ENCODE results near the gene LHFPL3. TPM values are rescaled to one million over a fixed set of nuclear protein-coding genes. Genes with fewer than 3 reads are reported as not detected.

The LHFPL3 gene
- total and polyA plus RNA-seq, 7 donors, result 0.17 to 0.55 (median 0.36) TPM; not detected in 4

GRCh38 chr7:104603957-104604356 is 275.6 kb downstream of the LHFPL3 start:
- no peak overlapping the region for H3K4me3 ChIP-seq
- intact Hi-C loops (cut with DNase I), result no loop called here

DNA sequence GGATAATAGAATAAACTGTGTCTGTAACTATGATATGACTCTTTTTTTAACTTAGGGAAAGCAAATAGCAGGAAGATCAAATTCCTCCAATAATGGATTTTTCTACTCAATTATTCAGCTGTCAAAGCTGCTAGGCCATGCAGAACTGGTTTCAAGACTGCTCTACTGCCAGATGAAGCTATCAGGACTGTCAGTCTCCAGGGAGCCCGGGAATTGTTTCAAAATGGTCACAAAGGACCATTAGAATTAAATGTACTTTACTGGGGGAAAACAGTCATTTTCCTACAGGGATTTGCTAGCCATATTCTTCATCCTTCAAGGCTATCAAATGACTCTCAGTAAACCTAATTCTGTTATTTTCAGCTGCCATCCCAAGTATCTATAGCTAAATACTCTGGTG is 276.3 kb downstream of the LHFPL3 start:
- intact Hi-C loops (cut with DNase I), result no loop called here
- H3K36me3 ChIP-seq, result no peaks in the 10 kb centered on the region
- no peak overlapping the region for H3K4me3 ChIP-seq
- TF ChIP-seq, protein P1, sequence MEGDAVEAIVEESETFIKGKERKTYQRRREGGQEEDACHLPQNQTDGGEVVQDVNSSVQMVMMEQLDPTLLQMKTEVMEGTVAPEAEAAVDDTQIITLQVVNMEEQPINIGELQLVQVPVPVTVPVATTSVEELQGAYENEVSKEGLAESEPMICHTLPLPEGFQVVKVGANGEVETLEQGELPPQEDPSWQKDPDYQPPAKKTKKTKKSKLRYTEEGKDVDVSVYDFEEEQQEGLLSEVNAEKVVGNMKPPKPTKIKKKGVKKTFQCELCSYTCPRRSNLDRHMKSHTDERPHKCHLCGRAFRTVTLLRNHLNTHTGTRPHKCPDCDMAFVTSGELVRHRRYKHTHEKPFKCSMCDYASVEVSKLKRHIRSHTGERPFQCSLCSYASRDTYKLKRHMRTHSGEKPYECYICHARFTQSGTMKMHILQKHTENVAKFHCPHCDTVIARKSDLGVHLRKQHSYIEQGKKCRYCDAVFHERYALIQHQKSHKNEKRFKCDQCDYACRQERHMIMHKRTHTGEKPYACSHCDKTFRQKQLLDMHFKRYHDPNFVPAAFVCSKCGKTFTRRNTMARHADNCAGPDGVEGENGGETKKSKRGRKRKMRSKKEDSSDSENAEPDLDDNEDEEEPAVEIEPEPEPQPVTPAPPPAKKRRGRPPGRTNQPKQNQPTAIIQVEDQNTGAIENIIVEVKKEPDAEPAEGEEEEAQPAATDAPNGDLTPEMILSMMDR (IDR thresholded peaks at IDR 0.05), result no peak
- TF ChIP-seq POLR2A (IDR thresholded peaks at IDR 0.05) (no peak), POLR2AphosphoS5 (IDR thresholded peaks at IDR 0.05) (no peak), EP300 (IDR thresholded peaks at IDR 0.05) (no peak)
- no peaks in the 10 kb centered on the region for H3K4me1 ChIP-seq
- no peaks in the 10 kb centered on the region for H3K9me3 ChIP-seq
- no peak for DNase-seq
- 42 to 61% methylated on average over 1 of the region's 1 CpG for WGBS, 2 donors
- no peaks in the 10 kb centered on the region for H3K27me3 ChIP-seq
- H3K27ac ChIP-seq, result no peak overlapping the region

More at GRCh38 chr7:104603957-104604356, 275.6 kb downstream of the LHFPL3 start:
- no peaks in the 10 kb centered on the region for H3K36me3 ChIP-seq
- no peaks in the 10 kb centered on the region for H3K9me3 ChIP-seq
- TF ChIP-seq, protein P1 (IDR thresholded peaks at IDR 0.05), result no peak
- TF ChIP-seq POLR2AphosphoS5 (IDR thresholded peaks at IDR 0.05) (no peak), POLR2A (IDR thresholded peaks at IDR 0.05) (no peak)
- WGBS, 2 donors, result 70 to 79% methylated on average over 5 of the region's 5 CpGs
- no peaks in the 10 kb centered on the region for H3K27me3 ChIP-seq
- no peaks in the 10 kb centered on the region for H3K4me1 ChIP-seq
- H3K27ac ChIP-seq, result no peak overlapping the region
- DNase-seq, result no peak

DNA sequence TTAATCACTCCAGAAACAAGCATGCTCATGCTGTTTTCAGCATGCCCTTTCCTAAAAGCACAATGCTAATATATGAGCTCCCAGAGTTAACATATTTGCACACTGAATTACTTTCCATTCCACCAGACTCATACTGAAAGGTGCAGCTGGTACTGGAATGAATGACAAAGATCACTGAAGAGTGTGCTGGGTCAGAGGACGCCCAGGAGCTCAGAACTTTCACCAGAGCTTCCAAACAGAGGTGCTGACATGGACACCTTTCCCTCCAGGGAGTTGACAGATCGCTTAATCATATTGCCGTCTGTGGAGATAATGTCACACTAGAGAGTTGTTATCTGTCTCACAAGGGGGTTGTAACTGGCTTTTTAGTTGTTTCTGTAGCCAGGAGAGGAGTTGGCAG is 292.9 kb downstream of the LHFPL3 start:
- no peaks in the 10 kb centered on the region for H3K9me3 ChIP-seq
- TF ChIP-seq, protein P1 (IDR thresholded peaks at IDR 0.05), result no peak
- TF ChIP-seq POLR2A (IDR thresholded peaks at IDR 0.05), result no peak
- no peak for TF ChIP-seq EP300 (IDR thresholded peaks at IDR 0.05)
- TF ChIP-seq POLR2AphosphoS5 (IDR thresholded peaks at IDR 0.05), result no peak
- DNase-seq, result no peak
- H3K4me3 ChIP-seq, result no peak overlapping the region
- no peaks in the 10 kb centered on the region for H3K36me3 ChIP-seq
- H3K27me3 ChIP-seq, result no peaks in the 10 kb centered on the region
- intact Hi-C loops (cut with DNase I), result no loop called here
- H3K27ac ChIP-seq, result no peak overlapping the region
- 35 to 39% methylated on average over 3 of the region's 3 CpGs for WGBS, 2 donors
- H3K4me1 ChIP-seq, result no peaks in the 10 kb centered on the region

GRCh38 chr7:104625956-104626355 is 297.6 kb downstream of the LHFPL3 start:
- DNase-seq, result no peak
- H3K27me3 ChIP-seq, result no peaks in the 10 kb centered on the region
- no peak for TF ChIP-seq EP300 (IDR thresholded peaks at IDR 0.05)
- TF ChIP-seq, protein P1 (IDR thresholded peaks at IDR 0.05), result no peak
- no peak for TF ChIP-seq POLR2A (IDR thresholded peaks at IDR 0.05)

DNA sequence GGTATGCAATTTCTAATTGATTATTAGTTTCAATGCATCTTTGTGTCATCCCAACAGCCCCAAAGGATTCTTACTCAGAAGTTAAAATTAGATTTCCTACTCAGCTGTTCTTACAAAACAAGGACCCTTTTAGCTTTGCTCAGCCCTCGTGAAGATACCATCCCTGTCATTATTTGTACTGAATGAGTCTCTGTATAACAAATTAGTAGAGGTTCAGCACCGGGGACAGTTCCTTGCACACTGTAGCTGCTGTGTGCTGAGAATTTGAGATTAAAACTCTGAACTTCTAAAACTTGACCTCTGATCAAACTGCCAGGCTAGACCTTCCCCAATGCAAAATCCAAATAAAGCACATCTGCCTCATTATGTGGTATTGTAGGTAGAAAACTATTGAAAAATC is 299.1 kb downstream of the LHFPL3 start:
- no peaks in the 10 kb centered on the region for H3K9me3 ChIP-seq
- H3K4me3 ChIP-seq, result no peak overlapping the region
- H3K36me3 ChIP-seq, result no peaks in the 10 kb centered on the region
- intact Hi-C loops (cut with DNase I), result no loop called here
- DNase-seq, result no peak
- no peak overlapping the region for H3K27ac ChIP-seq
- H3K27me3 ChIP-seq, result no peaks in the 10 kb centered on the region
- TF ChIP-seq, protein P1 (IDR thresholded peaks at IDR 0.05), result no peak
- no peak for TF ChIP-seq POLR2A (IDR thresholded peaks at IDR 0.05)
- no peak for TF ChIP-seq EP300 (IDR thresholded peaks at IDR 0.05)
- TF ChIP-seq POLR2AphosphoS5 (IDR thresholded peaks at IDR 0.05), result no peak
- 3 to 6% methylated on average over 2 of the region's 2 CpGs for WGBS, 2 donors
- no peaks in the 10 kb centered on the region for H3K4me1 ChIP-seq

More at GRCh38 chr7:104625956-104626355, 297.6 kb downstream of the LHFPL3 start:
- Histone ChIP-seq H3K36me3 (no peaks in the 10 kb centered on the region), H3K9me3 (no peaks in the 10 kb centered on the region), H3K27ac (no peak overlapping the region), H3K4me1 (no peaks in the 10 kb centered on the region), H3K4me3 (no peak overlapping the region)
- intact Hi-C loops (cut with DNase I), result no loop called here
